Esophagus squamous epithelium (tissue), 4 donors: ENCODE data around the gene KRT1.

Source experiments
- POLR2A ChIP-seq, 4 donors: fragments of 450-650 bp; IDR thresholded peaks; one replicate each; pipeline ENCODE4 v1.6.1; 2017; ENCODE audit warnings: antibody characterized with exemption in 4 of 4, mild to moderate bottlenecking in 4 of 4, moderate library complexity in 3 of 4
- TF ChIP-seq, protein P1 (sequence below), 6 experiments: fragments of 450-650 bp in 4 of 6; fragments of 200-600 bp in 2 of 6; sonication (generic) in 2 of 6; IDR thresholded peaks; one replicate each; pipeline ENCODE4 v1.5.1; 2016 to 2019; ENCODE audit warnings: antibody characterized with exemption in 6 of 6, mild to moderate bottlenecking in 4 of 6, moderate library complexity in 4 of 6

GRCh38 chr12:52641468-52641867 is 38.7 kb downstream of the KRT1 start:
- TF ChIP-seq, protein P1, sequence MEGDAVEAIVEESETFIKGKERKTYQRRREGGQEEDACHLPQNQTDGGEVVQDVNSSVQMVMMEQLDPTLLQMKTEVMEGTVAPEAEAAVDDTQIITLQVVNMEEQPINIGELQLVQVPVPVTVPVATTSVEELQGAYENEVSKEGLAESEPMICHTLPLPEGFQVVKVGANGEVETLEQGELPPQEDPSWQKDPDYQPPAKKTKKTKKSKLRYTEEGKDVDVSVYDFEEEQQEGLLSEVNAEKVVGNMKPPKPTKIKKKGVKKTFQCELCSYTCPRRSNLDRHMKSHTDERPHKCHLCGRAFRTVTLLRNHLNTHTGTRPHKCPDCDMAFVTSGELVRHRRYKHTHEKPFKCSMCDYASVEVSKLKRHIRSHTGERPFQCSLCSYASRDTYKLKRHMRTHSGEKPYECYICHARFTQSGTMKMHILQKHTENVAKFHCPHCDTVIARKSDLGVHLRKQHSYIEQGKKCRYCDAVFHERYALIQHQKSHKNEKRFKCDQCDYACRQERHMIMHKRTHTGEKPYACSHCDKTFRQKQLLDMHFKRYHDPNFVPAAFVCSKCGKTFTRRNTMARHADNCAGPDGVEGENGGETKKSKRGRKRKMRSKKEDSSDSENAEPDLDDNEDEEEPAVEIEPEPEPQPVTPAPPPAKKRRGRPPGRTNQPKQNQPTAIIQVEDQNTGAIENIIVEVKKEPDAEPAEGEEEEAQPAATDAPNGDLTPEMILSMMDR (IDR thresholded peaks at IDR 0.05), result no peak
- TF ChIP-seq POLR2A (IDR thresholded peaks at IDR 0.05), result no peak
